GM19023 (cell line): Measurements from ENCODE around the gene FRZB.

Source experiments
- ATAC-seq: cut with Tn5 transposase; IDR thresholded peaks from one replicate; pipeline ENCODE4 v1.9.1; 2021; ENCODE audit warnings: mild to moderate bottlenecking, moderate library complexity; ENCODE audit not compliant: unreplicated experiment

FRZB gene

DNA sequence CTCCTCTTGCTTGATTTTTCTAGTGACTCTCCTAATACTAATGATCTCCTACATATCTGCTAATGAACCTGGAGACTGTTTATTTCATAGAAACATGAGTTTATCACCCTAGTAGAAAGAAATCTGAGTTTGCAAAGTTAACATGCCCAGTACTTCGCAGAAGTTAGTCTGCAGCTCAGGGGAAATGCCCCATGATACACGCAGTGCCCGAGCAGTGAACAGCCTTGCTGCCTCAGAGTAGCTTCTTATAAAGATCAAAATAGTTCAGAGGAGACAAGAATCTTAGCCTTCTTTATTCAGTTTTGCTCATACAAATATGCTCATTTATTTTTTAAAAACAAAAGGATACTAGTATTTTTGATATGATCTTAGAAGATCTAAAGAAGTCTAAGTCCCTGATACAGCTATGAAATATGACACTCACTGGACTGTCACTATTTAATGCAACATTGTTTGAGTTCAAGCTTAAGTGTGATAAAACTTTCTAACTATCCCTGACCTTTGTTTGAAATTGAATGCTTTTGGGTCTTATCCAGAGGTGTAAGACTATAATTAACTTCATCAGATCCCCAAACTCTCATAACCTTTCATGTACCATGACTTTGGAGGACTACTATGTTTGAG lies 20.5 kb downstream of the FRZB start:
- ATAC-seq, result no peak

DNA sequence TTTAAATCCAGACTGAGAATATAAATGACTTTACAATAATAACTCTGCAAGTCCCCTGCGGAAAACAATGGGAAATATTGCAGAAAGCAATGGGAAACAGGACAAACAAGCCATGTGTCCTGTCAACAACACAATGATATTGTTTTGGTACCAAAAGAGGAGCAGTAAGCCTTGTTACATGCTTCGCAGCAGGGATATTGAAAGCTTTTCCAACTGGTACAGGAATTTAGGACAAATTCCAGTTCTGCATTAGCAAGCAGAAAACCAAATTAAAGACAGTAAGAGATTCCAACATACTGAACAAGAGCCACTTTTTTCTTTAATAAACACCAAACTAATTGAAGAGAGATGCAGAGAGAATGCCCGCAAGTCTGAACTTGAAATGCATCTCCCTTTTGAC lies 30.0 kb downstream of the FRZB start:
- no peak for ATAC-seq

- ATAC-seq, result no peak
Observed at GRCh38 chr2:182834293-182834692, 32.1 kb downstream of the FRZB start.

DNA sequence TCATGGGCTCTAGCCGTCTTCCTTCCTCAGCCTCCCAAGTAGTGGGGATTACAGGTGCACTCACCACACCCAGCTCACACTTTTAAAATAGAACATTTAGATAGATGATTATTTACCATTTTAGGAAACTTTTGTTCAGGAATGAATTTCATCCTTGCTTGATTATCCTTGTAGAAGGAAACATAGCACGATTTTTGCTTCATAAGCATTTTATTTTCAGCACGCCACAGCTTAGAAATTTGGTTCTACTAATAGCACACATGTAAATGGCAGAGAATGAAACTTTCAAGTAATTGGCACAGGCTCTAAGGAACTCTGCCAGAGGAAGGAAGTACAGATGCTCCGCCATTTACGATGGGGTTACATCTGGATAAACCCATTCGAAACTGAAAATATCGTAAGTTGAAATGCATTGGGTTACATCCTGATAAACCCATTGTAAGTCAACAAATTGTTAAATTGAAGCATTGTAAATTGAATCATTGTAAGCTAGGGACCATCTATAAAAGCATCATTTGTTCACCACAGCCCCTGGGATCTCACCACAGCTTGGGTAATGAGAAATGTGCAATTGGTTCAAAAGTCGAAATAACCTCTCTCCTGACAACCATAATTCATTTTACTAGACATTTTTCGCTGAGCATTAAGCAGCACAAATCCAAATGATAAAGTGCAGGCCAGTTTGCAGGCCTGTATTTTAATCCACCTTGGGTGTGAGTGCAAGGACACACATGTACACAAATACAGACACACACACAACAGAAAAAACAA lies 33.2 kb downstream of the FRZB start:
- no peak for ATAC-seq

DNA sequence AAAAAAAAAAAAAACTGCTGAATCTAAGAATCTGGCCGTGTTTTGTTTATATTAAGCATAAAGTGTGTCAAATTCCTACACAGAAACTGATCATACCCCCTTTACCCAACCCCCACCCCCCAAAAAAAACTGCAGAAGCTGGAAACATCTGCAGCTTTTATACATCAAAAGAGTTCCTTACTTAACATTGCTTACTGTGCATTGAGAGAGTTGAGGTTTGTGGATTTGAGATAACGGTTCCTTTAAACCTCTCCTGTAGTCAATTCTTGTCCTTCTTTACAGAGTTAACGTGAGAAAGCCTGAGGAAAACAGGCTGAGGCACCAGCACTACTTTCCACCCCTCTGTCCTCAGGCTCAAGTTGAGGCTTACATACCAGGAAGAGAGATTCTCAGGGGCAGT lies 34.5 kb downstream of the FRZB start:
- ATAC-seq, result no peak

- no peak for ATAC-seq
Observed at GRCh38 chr2:182831101-182831500, 35.3 kb downstream of the FRZB start.

DNA sequence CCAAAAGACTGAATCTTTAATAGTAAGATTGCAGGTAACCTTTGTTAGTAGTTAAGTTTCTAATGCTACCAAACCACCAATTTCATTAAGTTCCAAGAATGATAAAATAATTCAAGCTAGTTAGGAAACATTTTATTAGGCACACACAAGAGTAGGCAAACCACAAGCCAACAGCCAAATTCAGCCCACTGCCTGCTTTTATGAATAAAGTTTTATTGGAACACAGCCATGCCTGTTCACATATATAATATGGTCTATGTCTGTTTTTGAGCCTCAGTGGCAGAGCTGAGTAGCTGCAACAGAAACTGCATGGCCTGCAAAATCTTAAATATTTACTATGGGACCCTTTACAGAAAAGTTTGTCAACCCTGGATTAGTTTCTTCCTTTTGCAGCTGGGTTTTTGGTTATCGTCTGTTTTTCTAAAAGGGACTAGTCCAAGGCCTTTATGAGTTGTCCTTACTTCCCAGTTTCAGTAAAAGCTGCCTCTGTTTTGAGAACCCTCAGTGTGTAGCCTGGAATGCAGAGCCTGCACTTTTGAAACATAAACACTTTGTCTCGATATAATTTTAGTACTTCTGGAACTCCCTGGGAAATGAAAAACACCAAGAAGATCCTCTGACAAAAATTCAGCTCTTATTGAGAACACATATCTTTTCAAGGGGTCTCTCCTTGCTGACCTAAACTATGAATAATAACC lies 39.1 kb downstream of the FRZB start:
- ATAC-seq, result no peak

DNA sequence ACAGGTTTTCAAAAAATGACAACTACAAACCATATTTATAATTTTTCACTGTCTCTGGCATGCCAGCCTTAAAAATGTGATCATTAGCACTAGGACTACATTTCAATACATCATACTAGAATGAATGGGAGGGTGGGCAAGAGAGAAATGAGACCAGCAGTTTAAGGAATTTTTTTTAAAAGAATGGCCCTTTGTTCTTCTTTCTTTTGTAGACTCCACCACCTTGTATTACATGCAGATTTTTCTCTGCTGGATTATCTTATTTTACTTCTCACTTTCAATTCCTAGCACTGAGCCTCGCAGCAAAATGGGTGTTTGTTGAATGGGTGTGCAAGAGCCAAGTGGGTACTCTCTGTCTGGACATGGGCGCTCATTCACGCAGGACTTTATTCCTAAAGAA lies 39.9 kb downstream of the FRZB start:
- no peak for ATAC-seq

DNA sequence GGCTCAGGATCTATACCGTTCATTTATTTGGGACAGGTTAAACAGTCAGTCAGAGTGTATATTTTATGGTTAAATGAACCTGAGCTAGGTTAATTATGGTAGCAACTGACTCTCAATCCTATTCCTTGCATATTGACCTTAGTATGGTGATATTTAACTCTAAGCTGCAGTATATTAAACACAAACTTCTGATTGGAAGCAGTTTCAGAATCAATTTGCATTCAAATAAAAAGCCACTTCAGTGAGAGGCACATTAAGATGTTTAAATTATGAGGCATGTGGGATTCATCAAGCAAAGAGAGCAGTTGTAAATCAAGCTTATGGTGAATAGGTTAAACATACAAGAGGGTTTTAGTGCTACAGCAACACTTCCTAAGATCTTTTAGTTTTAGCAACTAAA lies 40.4 kb downstream of the FRZB start:
- no peak for ATAC-seq

DNA sequence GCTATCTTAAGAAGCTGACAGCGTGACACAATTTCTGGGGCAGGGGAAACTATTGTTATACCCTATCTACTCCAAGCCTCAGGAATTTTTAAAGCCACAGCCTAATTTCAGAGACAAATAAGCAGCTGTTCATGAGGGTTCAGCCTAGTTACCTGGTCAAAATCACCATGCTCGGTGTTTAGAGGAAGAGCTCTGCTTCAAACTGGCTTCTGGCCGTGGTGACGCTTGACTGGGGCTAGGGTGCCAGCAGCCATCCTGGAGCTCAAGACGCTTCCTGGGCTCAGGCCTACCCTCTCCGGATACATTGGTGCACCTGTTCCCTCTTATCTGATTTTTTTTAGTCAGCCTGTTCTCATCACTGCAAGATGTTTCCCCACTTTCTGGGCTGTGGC lies 41.7 kb downstream of the FRZB start:
- ATAC-seq, result no peak

DNA sequence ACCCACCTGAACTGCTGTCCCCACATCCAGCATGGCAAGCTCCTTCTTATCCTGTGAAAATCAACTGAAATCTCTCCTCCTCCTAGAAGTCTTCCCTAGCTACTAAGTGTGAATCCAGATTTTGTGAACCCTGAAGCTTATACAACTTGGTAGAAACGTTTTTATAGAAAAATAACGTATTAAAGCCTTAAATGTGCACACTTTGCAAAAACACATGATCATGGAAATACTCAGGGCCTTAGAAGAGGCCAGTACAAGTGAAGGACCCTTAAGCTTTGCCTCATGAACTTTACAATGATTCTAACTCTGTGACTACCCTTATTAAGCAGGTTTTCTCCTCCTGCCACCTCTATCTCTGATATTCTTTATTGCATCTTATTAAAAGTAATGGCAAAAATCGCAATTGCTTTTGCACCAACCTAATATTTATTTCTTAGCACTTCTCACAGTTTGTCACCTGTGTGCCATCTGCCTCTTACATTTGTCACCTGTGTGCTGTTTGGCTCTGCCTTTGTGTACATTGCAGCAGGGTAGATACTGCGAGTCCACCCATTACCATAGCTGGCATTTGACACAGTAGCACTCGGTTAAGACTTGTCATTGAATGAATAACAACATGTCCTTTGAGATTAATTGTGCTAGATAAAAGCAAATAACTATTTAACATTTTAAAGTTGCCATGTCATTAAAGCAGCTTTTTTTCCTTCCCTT lies 42.2 kb downstream of the FRZB start:
- no peak for ATAC-seq

- no peak for ATAC-seq
Observed at GRCh38 chr2:182822733-182823132, 43.7 kb downstream of the FRZB start.

- ATAC-seq, result no peak
Observed at GRCh38 chr2:182821182-182821581, 45.3 kb downstream of the FRZB start.

GRCh38 chr2:182819412-182819811 lies 47.0 kb downstream of the FRZB start:
- ATAC-seq, result no peak

DNA sequence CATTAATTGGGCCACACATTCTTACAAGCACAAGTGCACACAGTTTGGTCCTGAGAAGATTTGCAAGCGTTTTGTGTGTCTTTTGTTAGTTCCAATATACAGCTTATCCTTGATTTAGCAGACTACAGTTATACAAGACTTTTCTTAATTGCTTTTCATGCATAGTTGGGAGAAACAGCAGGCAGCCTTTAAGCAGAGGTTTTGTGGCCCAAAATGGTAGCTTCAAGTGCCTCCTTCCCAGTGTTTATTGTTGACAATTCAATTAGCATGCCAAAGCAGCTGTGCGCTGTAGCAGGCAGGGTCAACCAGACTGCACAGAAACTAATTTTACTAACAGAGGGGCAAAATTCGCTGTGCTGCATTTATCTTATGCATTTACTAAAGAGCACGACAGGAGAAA lies 47.5 kb downstream of the FRZB start:
- ATAC-seq, result no peak

DNA sequence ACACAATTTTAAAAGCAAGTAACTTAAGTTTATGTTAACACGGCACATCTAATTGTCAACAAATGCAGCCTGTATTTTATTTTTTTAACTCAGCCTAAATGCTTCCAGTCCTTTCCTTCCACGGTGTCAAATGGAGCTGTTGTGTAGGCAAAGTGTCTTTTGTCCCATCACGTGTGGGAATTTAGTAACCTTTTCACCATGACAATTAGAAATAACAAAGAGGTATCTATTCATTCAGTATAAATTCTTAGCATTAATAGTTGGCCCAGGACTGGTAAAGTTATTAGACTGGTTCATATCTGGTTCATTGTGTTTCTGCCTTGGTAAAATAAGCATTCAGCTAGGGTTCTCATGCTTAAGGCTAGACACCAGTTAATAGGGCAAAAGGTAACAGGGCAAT lies 47.9 kb downstream of the FRZB start:
- no peak for ATAC-seq

DNA sequence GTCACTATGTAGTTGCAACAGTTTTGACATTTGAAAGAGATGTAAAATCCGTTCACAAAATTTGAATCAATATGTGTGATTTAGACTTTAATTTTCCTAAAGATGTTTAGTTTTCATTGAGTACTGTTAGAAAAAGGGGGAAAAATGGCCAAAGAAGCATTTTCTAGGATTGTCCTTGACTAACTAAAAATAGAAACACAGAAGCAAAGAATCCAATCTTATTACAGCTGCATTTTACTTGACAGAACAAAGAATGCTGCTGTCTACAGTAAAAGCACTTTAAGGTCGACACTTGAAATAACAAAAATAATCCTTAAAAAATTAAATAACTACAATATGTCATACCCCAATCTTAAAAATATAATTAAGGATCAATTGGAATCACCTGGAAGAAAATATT lies 48.9 kb downstream of the FRZB start:
- ATAC-seq, result no peak

DNA sequence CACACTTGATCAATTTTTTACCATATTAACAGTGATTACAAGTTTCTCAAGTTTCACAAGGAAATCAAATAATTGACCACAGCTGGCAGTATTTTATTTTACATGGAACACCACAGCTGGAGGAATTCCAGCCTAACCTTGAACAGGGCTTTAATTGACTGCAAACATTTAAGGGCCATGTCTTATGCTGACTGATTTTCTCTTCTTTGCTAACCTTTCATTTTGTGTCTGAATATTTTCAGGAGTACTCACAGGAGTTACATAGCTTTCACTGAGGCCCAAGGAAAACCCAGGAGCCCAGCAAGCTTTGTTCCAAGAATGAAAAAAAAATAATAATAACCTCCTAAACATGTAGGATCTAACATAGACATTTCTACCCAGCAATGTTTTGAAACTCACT lies 49.6 kb downstream of the FRZB start:
- no peak for ATAC-seq

DNA sequence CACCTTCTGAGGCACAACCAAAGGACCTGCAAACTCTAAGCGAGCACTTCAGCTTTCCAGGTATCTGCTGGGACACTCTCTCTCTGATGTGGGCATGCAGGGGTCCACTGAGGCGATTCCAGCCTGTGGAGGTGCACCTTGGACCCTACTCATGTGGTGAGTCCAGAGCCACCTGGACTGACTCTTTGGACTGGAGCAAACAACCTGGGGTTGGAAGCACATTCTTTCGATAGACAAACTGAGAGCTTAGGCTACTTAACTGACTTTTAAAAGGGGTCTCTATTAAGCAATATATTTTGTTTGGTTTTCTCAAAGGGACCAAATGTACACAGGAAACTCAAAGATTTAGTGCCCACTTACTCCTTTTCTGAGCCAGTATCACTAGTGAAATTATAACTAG lies 51.6 kb downstream of the FRZB start:
- ATAC-seq, result no peak

GRCh38 chr2:182814380-182814779 lies 52.1 kb downstream of the FRZB start:
- no peak for ATAC-seq

DNA sequence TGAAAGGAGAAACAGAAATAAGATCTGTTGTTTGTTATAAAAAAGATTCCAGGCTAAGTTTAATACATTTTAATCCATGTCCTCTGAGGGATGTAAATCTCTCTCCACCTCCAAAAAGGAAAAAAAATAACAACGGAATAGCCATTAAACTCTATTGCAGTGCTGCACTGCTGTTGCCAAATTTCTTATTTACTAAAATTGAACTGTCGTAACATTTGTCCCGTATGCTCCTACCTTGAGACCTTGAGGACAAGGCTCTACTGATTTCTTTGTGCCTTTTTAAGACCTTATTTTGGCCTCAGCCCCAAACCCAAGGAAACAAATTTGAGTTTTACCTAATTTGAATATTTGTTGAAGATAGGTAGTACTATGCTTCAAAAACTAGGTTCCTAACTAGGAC lies 56.4 kb downstream of the FRZB start:
- no peak for ATAC-seq

GRCh38 chr2:182807319-182807718 lies 59.1 kb downstream of the FRZB start:
- no peak for ATAC-seq
